MM.1S (cell line): ENCODE measurements around the gene PTGFR.

Source experiments
- DNase-seq: peaks from one replicate; pipeline ENCODE4 v3.0.0-alpha.2; 2015
- H2AFZ ChIP-seq: fragments of 300-600 bp; sonication (generic); 2 replicates; pipeline ENCODE4 v1.6.0; 2016; ENCODE audit warnings: antibody characterized with exemption, low read length
- H3F3A ChIP-seq: fragments of 300-600 bp; sonication (generic); 2 replicates; pipeline ENCODE4 v1.6.1; 2016; ENCODE audit warnings: mild to moderate bottlenecking, antibody characterized with exemption, low read length, moderate library complexity, mixed read lengths; ENCODE audit not compliant: insufficient read depth
- H3K27ac ChIP-seq: fragments of 300-600 bp; sonication (generic); 2 replicates; pipeline ENCODE4 v1.5.1; 2016; ENCODE audit warnings: mild to moderate bottlenecking, low read length
- H3K27me3 ChIP-seq: fragments of 300-600 bp; sonication (generic); replicated peaks from 2 replicates; pipeline ENCODE4 v1.6.0; 2016; ENCODE audit warnings: low read length; ENCODE audit not compliant: insufficient read depth
- H3K36me3 ChIP-seq: fragments of 300-600 bp; sonication (generic); replicated peaks from 2 replicates; pipeline ENCODE4 v1.6.1; 2016; ENCODE audit warnings: mild to moderate bottlenecking, low read length, mixed read lengths; ENCODE audit not compliant: insufficient read depth
- H3K4me1 ChIP-seq: fragments of 300-600 bp; sonication (generic); 2 replicates; pipeline ENCODE4 v1.6.1; 2016; ENCODE audit warnings: low read length, mixed read lengths
- H3K4me2 ChIP-seq: fragments of 300-600 bp; sonication (generic); 2 replicates; pipeline ENCODE4 v1.6.0; 2016; ENCODE audit warnings: low read depth, low read length
- H3K4me3 ChIP-seq: fragments of 300-600 bp; sonication (generic); 2 replicates; pipeline ENCODE4 v1.5.1; 2016; ENCODE audit warnings: low read length, mixed read lengths
- H3K79me2 ChIP-seq: fragments of 300-600 bp; sonication (generic); 2 replicates; pipeline ENCODE4 v1.6.1; 2016; ENCODE audit warnings: mixed run types, low read length, mixed read lengths
- H3K9ac ChIP-seq: fragments of 300-600 bp; sonication (generic); 2 replicates; pipeline ENCODE4 v1.6.1; 2016; ENCODE audit warnings: low read length, mixed read lengths
- H3K9me2 ChIP-seq: fragments of 300-600 bp; sonication (generic); replicated peaks from 2 replicates; pipeline ENCODE4 v1.6.1; 2016; ENCODE audit warnings: mild to moderate bottlenecking, low read length, mixed read lengths; ENCODE audit not compliant: insufficient read depth
- H3K9me3 ChIP-seq: fragments of 300-600 bp; sonication (generic); replicated peaks from 2 replicates; pipeline ENCODE4 v1.6.1; 2016; ENCODE audit warnings: mild to moderate bottlenecking, low read length, mixed read lengths; ENCODE audit not compliant: insufficient read depth
- H4K20me1 ChIP-seq: fragments of 300-600 bp; sonication (generic); 2 replicates; pipeline ENCODE4 v1.6.1; 2016; ENCODE audit warnings: mild to moderate bottlenecking, low read length, moderate library complexity, mixed read lengths; ENCODE audit not compliant: insufficient read depth
- CTCF ChIP-seq: fragments of 300-600 bp; sonication (generic); IDR thresholded peaks from 2 replicates; pipeline ENCODE4 v1.5.1; 2016; ENCODE audit warnings: antibody characterized with exemption, low read length, mixed read lengths
- EZH2 ChIP-seq: fragments of 300-600 bp; sonication (generic); optimal IDR thresholded peaks from 2 replicates; pipeline ENCODE3; 2017; ENCODE audit warnings: low read depth, mild to moderate bottlenecking, antibody characterized with exemption, low read length, mixed read lengths
- EZH2phosphoT487 ChIP-seq: fragments of 300-600 bp; sonication (generic); IDR thresholded peaks from 2 replicates; pipeline ENCODE4 v1.6.1; 2018; ENCODE audit warnings: antibody characterized with exemption, low read length

PTGFR gene

DNA sequence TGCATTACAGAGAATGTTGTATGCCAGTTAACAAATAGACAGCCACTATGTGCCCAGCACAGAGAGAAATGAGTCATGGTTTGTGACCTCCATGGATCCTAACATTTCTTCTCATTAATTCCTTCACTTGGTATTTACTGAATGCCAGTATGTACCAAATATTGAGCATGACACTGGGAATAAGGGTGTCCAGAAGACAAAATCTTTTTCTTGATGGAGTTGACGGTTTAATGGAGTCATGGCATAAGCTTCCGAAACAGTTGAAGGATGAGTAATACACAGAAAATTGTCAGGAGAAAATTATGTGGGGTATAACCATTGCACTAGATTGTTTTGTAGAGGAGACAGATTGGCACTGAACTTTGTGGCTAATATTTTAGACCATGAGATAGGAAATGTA is 36.9 kb downstream of the PTGFR start:
- Histone ChIP-seq H3K79me2 (no peaks in the 10 kb centered on the region), H3K27ac (no peak overlapping the region), H3K4me3 (no peak overlapping the region), H3K36me3 (no peaks in the 10 kb centered on the region), H3K4me1 (no peaks in the 10 kb centered on the region), H3F3A (no peaks in the 10 kb centered on the region), H4K20me1 (no peaks in the 10 kb centered on the region), H3K9me3 (no peaks in the 10 kb centered on the region), H3K9ac (no peak overlapping the region), H3K4me2 (no peak overlapping the region), H3K9me2 (no peaks in the 10 kb centered on the region), H2AFZ (no peak overlapping the region), H3K27me3 (no peaks in the 10 kb centered on the region)
- TF ChIP-seq EZH2 = no peak
- TF ChIP-seq CTCF = no peak
- no peak for TF ChIP-seq EZH2phosphoT487
- no peak for DNase-seq

- Histone ChIP-seq H3K9me3 (no peaks in the 10 kb centered on the region), H3K4me2 (no peak overlapping the region), H3K27ac (no peak overlapping the region), H3K36me3 (no peaks in the 10 kb centered on the region), H3K9ac (no peak overlapping the region), H3F3A (no peaks in the 10 kb centered on the region), H3K9me2 (no peaks in the 10 kb centered on the region), H3K4me1 (no peaks in the 10 kb centered on the region), H3K79me2 (no peaks in the 10 kb centered on the region), H3K27me3 (no peaks in the 10 kb centered on the region), H3K4me3 (no peak overlapping the region), H2AFZ (no peak overlapping the region), H4K20me1 (no peaks in the 10 kb centered on the region)
- TF ChIP-seq EZH2 (no peak), CTCF (no peak), EZH2phosphoT487 (no peak)
- no peak for DNase-seq
Observed at GRCh38 chr1:78533527-78533926, 42.8 kb downstream of the PTGFR start.

- Histone ChIP-seq H3K79me2 (no peaks in the 10 kb centered on the region), H3K4me3 (no peak overlapping the region), H3K36me3 (no peaks in the 10 kb centered on the region), H3K9ac (no peak overlapping the region), H3K4me1 (no peaks in the 10 kb centered on the region), H3K27ac (no peak overlapping the region), H3K27me3 (no peaks in the 10 kb centered on the region), H4K20me1 (no peaks in the 10 kb centered on the region), H2AFZ (no peak overlapping the region), H3F3A (no peaks in the 10 kb centered on the region), H3K4me2 (no peak overlapping the region), H3K9me2 (no peaks in the 10 kb centered on the region), H3K9me3 (no peaks in the 10 kb centered on the region)
- TF ChIP-seq EZH2phosphoT487 (no peak), CTCF (no peak), EZH2 (no peak)
- DNase-seq = no peak
Observed at GRCh38 chr1:78535286-78535685, 44.5 kb downstream of the PTGFR start.
